Right kidney (tissue), 9 donors: ENCODE measurements around the gene WNT5A.

Experiments
- DNase-seq: peaks from one replicate; pipeline ENCODE4 v3.0.0-alpha.2; 2016
- long read RNA-seq, 8 donors: transcript quantifications; one replicate each; lab custom pipeline, GENCODE V29; 2026

The WNT5A gene
- long read RNA-seq, donor 1, full-length matches to known transcripts: 2 of 2 reads
- long read RNA-seq, donor 1, partial matches to known transcripts: 0 of 2 reads
- long read RNA-seq, donor 1, other reads (novel, unspliced or antisense): 0 of 2 reads
- long read RNA-seq, donor 2, full-length matches to known transcripts: 5 of 5 reads
- long read RNA-seq, donor 2, partial matches to known transcripts: 0 of 5 reads
- long read RNA-seq, donor 2, other reads (novel, unspliced or antisense): 0 of 5 reads
- long read RNA-seq, donor 3, full-length matches to known transcripts: 4 of 4 reads
- long read RNA-seq, donor 3, partial matches to known transcripts: 0 of 4 reads
- long read RNA-seq, donor 3, other reads (novel, unspliced or antisense): 0 of 4 reads
- long read RNA-seq, donor 4, full-length matches to known transcripts: 8 of 8 reads
- long read RNA-seq, donor 4, partial matches to known transcripts: 0 of 8 reads
- long read RNA-seq, donor 4, other reads (novel, unspliced or antisense): 0 of 8 reads
- long read RNA-seq, donor 5, full-length matches to known transcripts: 4 of 4 reads
- long read RNA-seq, donor 5, partial matches to known transcripts: 0 of 4 reads
- long read RNA-seq, donor 5, other reads (novel, unspliced or antisense): 0 of 4 reads
- long read RNA-seq, donor 6, full-length matches to known transcripts: 4 of 4 reads
- long read RNA-seq, donor 6, partial matches to known transcripts: 0 of 4 reads
- long read RNA-seq, donor 6, other reads (novel, unspliced or antisense): 0 of 4 reads
- long read RNA-seq, donor 7, full-length matches to known transcripts: 10 of 19 reads
- long read RNA-seq, donor 7, partial matches to known transcripts: 9 of 19 reads
- long read RNA-seq, donor 7, other reads (novel, unspliced or antisense): 0 of 19 reads
- long read RNA-seq, donor 8, full-length matches to known transcripts: 7 of 7 reads
- long read RNA-seq, donor 8, partial matches to known transcripts: 0 of 7 reads
- long read RNA-seq, donor 8, other reads (novel, unspliced or antisense): 0 of 7 reads

GRCh38 chr3:55486857-55487380, at the start of gene WNT5A:
WNT5A (minus strand) TSS chr3:55487306; CDS start chr3:55486985, 321 bp downstream.
- DNase-seq: peak; percentile 89

GRCh38 chr3:55534876-55535275, 47.8 kb upstream of the WNT5A start:
- no peak for DNase-seq

GRCh38 chr3:55532806-55533205, 45.7 kb upstream of the WNT5A start:
- DNase-seq: no peak

GRCh38 chr3:55531321-55531720, 44.2 kb upstream of the WNT5A start:
- DNase-seq: no peak

GRCh38 chr3:55527361-55527760, 40.3 kb upstream of the WNT5A start:
- DNase-seq: no peak

- no peak for DNase-seq
Observed at GRCh38 chr3:55526332-55527030, 39.4 kb upstream of the WNT5A start.

- no peak for DNase-seq
Observed at GRCh38 chr3:55525436-55525835, 38.3 kb upstream of the WNT5A start.

GRCh38 chr3:55524565-55525244, 37.6 kb upstream of the WNT5A start:
- DNase-seq: no peak

GRCh38 chr3:55523471-55523870, 36.4 kb upstream of the WNT5A start:
- no peak for DNase-seq

GRCh38 chr3:55521738-55522421, 34.8 kb upstream of the WNT5A start:
- DNase-seq: no peak

- no peak for DNase-seq
Observed at GRCh38 chr3:55521064-55521737, 34.1 kb upstream of the WNT5A start.

GRCh38 chr3:55519019-55519418, 31.9 kb upstream of the WNT5A start:
- DNase-seq: no peak

- DNase-seq: no peak
Observed at GRCh38 chr3:55518451-55518850, 31.3 kb upstream of the WNT5A start.

GRCh38 chr3:55516392-55517030, 29.4 kb upstream of the WNT5A start:
- DNase-seq: no peak

GRCh38 chr3:55515550-55516246, 28.6 kb upstream of the WNT5A start:
- no peak for DNase-seq

GRCh38 chr3:55514962-55515361, 27.9 kb upstream of the WNT5A start:
- DNase-seq: no peak

GRCh38 chr3:55512571-55513343, 25.7 kb upstream of the WNT5A start:
- no peak for DNase-seq

GRCh38 chr3:55511895-55512570, 24.9 kb upstream of the WNT5A start:
- DNase-seq: no peak
